MCF 10A (cell line): ENCODE results near the gene CTNNA2. TPM values are rescaled to one million over a fixed set of nuclear protein-coding genes. Genes with fewer than 3 reads are reported as not detected.

ENCODE experiments used
- BruUV-seq: library from RNA; stranded (reverse); fragments of 400-500 nt; replicated peaks from 2 replicates; lab custom pipeline; 2021; lab: Mats Ljungman, UMichigan
- CTCF ChIA-PET: fragments of 300-600 bp; sonication (Branson Sonifier 250); formaldehyde crosslinking; extraction: SDS; loops from one replicate; lab custom pipeline; 2021; ENCODE audit warnings: antibody characterized with exemption, inconsistent platforms; lab: Yijun Ruan, JAX
- POLR2A ChIA-PET: fragments of 300-600, 350-650 bp; sonication (Branson Sonifier 250); formaldehyde crosslinking; extraction: SDS; loops from one replicate; lab custom pipeline; 2020; ENCODE audit warnings: antibody characterized with exemption, inconsistent platforms; lab: Yijun Ruan, JAX
- DNase-seq: peaks from one replicate; pipeline ENCODE4 v3.0.0-alpha.2; 2018; ENCODE audit not compliant: unreplicated experiment
- H3K27ac Mint-ChIP-seq: one replicate; pipeline ENCODE4 v1.8.0; 2022; ENCODE audit warnings: mild to moderate bottlenecking, low read depth, mixed read lengths; ENCODE audit not compliant: unreplicated experiment
- H3K27me3 Mint-ChIP-seq: one replicate; pipeline ENCODE4 v1.8.0; 2022; ENCODE audit warnings: mixed read lengths; ENCODE audit not compliant: insufficient read depth, unreplicated experiment
- H3K36me3 Mint-ChIP-seq: one replicate; pipeline ENCODE4 v1.8.0; 2022; ENCODE audit warnings: mild to moderate bottlenecking, moderate library complexity, mixed read lengths; ENCODE audit not compliant: insufficient read depth, unreplicated experiment
- H3K4me1 Mint-ChIP-seq: one replicate; pipeline ENCODE4 v1.8.0; 2022; ENCODE audit warnings: mixed read lengths; ENCODE audit not compliant: insufficient read depth, unreplicated experiment
- H3K4me3 Mint-ChIP-seq: one replicate; pipeline ENCODE4 v1.8.0; 2022; ENCODE audit warnings: mild to moderate bottlenecking, moderate library complexity, mixed read lengths; ENCODE audit not compliant: unreplicated experiment
- H3K9me3 Mint-ChIP-seq: one replicate; pipeline ENCODE4 v1.8.0; 2022; ENCODE audit warnings: mixed read lengths; ENCODE audit not compliant: unreplicated experiment
- intact Hi-C: fragments of 100-400 bp; cut with micrococcal nuclease; formaldehyde crosslinking; loops from 2 replicates; pipeline ENCODE4 v1.14.1; 2022
- total RNA-seq: library from RNA; stranded (reverse); gene quantifications from 2 replicates; pipeline ENCODE4 v1.2.3, GENCODE V29; 2022
- TF ChIP-seq, protein P1 (sequence below): fragments of 200-600 bp; IDR thresholded peaks from one replicate; pipeline ENCODE4 v1.8.0; 2022; ENCODE audit warnings: antibody characterized with exemption, mild to moderate bottlenecking; ENCODE audit not compliant: unreplicated experiment

Gene CTNNA2
- total RNA-seq, 1 experiment from 2014 or later, result not detected

DNA sequence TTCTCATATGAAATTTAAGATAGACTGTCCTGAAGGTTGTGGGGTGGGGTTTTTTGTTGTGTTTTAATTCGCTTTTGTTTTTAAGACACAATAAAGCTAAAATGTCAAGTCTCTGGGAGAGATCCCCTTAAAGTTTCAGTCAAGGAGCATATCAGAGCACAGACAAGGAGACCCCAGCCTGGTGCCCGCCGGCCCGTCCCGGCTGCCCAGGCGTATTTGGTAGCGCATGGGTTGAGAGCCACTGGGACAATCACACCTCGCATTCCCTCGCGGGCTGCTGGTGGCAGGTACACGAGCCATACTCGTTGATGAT is 789.1 kb downstream of the CTNNA2 start:
- Mint-ChIP-seq H3K4me1 (no peaks in the 10 kb centered on the region), H3K27ac (no peak overlapping the region), H3K4me3 (no peak overlapping the region), H3K36me3 (no peaks in the 10 kb centered on the region), H3K27me3 (peaks cover 11% of the 10 kb centered on the region), H3K9me3 (no peaks in the 10 kb centered on the region)
- intact Hi-C loops, result no loop called here
- DNase-seq, result no peak
- CTCF ChIA-PET, result no interaction called here
- no TSS peak for BruUV-seq
- TF ChIP-seq, protein P1, sequence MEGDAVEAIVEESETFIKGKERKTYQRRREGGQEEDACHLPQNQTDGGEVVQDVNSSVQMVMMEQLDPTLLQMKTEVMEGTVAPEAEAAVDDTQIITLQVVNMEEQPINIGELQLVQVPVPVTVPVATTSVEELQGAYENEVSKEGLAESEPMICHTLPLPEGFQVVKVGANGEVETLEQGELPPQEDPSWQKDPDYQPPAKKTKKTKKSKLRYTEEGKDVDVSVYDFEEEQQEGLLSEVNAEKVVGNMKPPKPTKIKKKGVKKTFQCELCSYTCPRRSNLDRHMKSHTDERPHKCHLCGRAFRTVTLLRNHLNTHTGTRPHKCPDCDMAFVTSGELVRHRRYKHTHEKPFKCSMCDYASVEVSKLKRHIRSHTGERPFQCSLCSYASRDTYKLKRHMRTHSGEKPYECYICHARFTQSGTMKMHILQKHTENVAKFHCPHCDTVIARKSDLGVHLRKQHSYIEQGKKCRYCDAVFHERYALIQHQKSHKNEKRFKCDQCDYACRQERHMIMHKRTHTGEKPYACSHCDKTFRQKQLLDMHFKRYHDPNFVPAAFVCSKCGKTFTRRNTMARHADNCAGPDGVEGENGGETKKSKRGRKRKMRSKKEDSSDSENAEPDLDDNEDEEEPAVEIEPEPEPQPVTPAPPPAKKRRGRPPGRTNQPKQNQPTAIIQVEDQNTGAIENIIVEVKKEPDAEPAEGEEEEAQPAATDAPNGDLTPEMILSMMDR, result no peak
- POLR2A ChIA-PET, result no interaction called here

DNA sequence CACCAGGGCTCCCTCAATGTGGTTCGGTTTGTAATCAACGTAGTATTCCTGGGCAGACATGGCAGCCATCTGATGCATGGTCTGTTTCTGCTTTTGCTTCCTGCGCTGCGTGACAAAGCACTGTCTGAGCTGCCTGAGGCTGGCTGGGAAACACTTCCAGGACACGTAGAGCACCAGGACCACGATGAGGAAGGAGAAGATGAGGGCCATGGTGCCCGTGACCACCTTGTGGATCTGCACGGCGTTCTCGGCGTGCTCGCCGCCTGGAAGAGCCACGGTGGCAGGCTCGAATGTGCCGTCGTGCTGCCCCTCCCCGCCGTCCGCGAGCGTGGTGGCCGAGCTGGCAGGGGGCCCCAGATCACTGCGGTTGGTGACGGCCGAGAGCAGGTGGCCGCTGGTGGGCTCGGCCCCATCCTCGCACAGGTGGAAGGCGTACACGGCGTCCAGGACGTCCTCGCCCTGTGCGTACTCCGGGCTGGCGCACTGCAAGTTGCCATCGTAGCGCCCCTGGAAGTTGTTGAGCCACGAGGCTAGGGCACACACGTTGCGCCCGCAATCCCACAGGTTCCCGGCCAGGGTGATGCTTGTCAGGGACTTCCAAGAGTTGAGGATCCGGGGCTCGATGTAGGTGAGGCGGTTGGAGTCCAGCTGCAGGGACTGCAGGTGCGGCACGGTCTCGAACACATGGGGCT is 789.6 kb downstream of the CTNNA2 start:
- H3K9me3 Mint-ChIP-seq, result no peaks in the 10 kb centered on the region
- TF ChIP-seq, protein P1, result no peak
- H3K27ac Mint-ChIP-seq, result no peak overlapping the region
- no TSS peak for BruUV-seq
- ChIA-PET CTCF (interaction anchor here (0.6 to 1.2 kb wide), 3 partner anchors 24 to 1348 kb away, joined by 3 to 4 read pairs (median 3); no protein-coding TSS in a partner anchor), POLR2A (no interaction called here)
- no peak overlapping the region for H3K4me3 Mint-ChIP-seq
- peaks cover 11% of the 10 kb centered on the region for H3K27me3 Mint-ChIP-seq
- intact Hi-C loops, result no loop called here
- no peaks in the 10 kb centered on the region for H3K36me3 Mint-ChIP-seq
- DNase-seq, result no peak
- H3K4me1 Mint-ChIP-seq, result no peaks in the 10 kb centered on the region

DNA sequence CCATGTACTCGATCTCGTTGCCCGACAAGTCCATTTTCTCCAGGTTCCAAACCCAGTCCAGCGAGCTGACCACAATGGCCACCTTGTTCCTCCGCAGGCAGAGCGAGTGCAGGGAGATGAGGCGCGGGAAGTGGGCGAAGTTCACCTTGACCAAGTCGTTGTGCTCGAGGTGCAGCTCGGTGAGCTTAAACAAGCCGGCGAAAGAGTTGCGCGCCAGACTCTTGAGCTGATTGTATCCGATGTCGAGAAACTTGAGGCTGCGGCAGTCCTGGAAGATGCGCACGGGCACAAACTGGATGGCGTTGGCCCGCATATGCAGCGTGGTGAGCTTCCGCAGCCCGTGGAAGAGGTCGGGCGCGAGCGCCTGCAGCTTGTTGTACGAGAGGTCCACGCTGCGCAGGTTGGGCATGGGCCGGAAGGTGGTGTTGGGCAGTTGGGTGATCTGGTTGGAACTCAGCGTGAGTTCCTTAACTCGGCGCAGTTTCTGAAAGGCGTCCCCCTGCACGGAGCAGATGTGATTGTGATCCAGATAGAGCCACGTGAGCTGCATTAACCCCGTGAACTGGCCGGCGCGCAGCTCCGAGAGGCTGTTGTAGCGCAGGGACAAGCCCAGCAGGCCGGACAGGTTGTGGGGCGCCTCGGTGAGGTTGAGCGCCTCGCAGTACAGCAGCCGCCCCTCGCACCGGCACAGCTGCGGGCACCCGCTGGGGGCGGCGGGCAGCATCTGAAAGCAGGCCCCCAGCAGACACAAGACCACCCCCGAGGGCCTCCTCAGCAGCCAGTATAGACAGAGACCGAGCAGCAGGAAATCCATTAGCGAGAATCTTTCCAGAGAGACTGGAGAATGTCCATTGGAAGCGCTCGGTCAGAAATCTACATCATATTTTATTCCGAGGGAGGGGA is 790.4 kb downstream of the CTNNA2 start:
- no peaks in the 10 kb centered on the region for H3K36me3 Mint-ChIP-seq
- no peak overlapping the region for H3K4me3 Mint-ChIP-seq
- H3K27me3 Mint-ChIP-seq, result peaks cover 11% of the 10 kb centered on the region
- no peak overlapping the region for H3K27ac Mint-ChIP-seq
- intact Hi-C loops, result no loop called here
- no peak for DNase-seq
- no peaks in the 10 kb centered on the region for H3K9me3 Mint-ChIP-seq
- ChIA-PET CTCF (interaction anchor here (0.6 to 1.2 kb wide), 3 partner anchors 23 to 1348 kb away, joined by 3 to 4 read pairs (median 3); no protein-coding TSS in a partner anchor), POLR2A (no interaction called here)
- TF ChIP-seq, protein P1, result no peak
- no TSS peak for BruUV-seq
- H3K4me1 Mint-ChIP-seq, result no peaks in the 10 kb centered on the region
